ENCODE results near the gene STK11. TPM values are rescaled to one million over a fixed set of nuclear protein-coding genes. Genes with fewer than 3 reads are reported as not detected.

Gene STK11
- total and polyA plus RNA-seq, 2 experiments from 2014 or later = 19.4 to 96.5 TPM

DNA sequence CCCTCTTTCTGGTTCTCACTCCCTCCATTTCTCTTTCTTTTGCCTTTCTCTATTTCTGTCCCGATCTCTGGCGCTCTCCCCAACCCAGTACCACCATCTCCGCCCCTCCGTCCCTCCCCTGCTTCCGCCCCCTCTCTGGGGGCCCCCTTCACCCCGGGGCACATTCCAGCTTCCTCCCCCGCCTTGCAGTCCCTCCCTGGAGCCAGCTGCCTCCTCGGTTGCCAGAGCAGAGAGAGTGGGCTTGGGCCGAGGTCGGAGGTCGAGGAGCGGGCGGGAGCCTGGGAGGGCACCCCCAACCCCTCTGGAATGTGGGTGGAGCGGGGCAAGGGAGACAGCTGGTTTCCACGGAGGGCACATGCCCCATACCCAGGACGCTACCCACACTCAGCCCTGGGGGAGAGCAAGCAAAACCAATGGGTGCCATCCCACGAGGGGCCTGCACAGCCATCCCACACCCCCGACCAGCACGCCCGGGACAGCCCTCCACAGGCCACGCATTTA, 57.1 kb downstream of the STK11 start:
- peak; percentile 64 for DNase-seq (ENCODE audit: low spot score)
- Histone ChIP-seq H3K36me3 (ENCODE audit: insufficient read depth) (no peaks in the 10 kb centered on the region), H3K4me3 (peak overlapping the region; percentile 95), H3F3A (replicated peaks; ENCODE audit: low read depth) (peaks cover 55% of the 10 kb centered on the region), H3K79me2 (replicated peaks; ENCODE audit: insufficient read depth) (peaks cover 9% of the 10 kb centered on the region), H3K4me2 (peak overlapping the region; percentile 100), H3K9me2 (ENCODE audit: insufficient read depth) (no peaks in the 10 kb centered on the region), H4K20me1 (replicated peaks; ENCODE audit: insufficient read depth) (peaks cover 8% of the 10 kb centered on the region), H3K4me1 (ENCODE audit: insufficient read depth) (peaks cover 58% of the 10 kb centered on the region), H2AFZ (no peak overlapping the region), H3K27ac (ENCODE audit: low read depth) (0 out of 2 replicates have a peak overlapping the region, but pooled peaks have one; percentile 50), H3K27me3 (ENCODE audit: insufficient read depth) (peaks cover 6% of the 10 kb centered on the region; the same call in 1 of the 2 replicates)
- peaks cover 24% of the 10 kb centered on the region for H3K36me3 Mint-ChIP-seq (ENCODE audit: low read depth)
- H3K27ac Mint-ChIP-seq = peak overlapping the region; percentile 52; the same call in 1 of the 2 replicates
- peaks cover 43% of the 10 kb centered on the region for H3K27me3 Mint-ChIP-seq (ENCODE audit: insufficient read depth, low read depth, poor library complexity)
- peak; percentile 0; the same call in 2 of the 3 replicates for ATAC-seq
- peaks cover 62% of the 10 kb centered on the region for H3K4me1 Mint-ChIP-seq
- TF ChIP-seq JUNB (IDR thresholded peaks at IDR 0.05; ENCODE audit: unreplicated experiment) = no peak
- TF ChIP-seq POLR2AphosphoS5 (IDR thresholded peaks at IDR 0.05; ENCODE audit: low read depth) = peak; percentile 27; the same call in 1 of the 2 replicates
- H3K4me3 Mint-ChIP-seq = peak overlapping the region; percentile 66
- H3K9me3 Mint-ChIP-seq = peaks cover 2% of the 10 kb centered on the region; the same call in 2 of the 3 replicates

DNA sequence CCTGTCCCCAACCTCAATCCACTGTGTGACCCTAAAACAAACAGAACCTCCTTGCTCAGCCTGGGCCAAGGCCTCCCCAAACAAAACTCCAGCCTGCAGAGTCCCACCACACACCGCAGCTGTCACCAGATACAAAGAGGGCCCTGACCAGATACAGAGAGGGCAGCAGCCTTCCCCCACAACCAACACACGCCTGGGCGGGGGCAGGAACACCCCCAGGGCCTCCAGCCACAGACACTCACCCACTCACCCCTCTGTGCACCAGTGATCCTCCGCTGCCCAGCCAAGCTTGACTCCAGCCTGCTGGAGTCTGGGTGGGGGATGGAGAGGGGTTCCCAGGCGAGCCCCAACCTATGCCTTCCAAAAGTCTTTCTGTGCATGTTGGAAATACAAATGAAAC, 57.6 kb downstream of the STK11 start:
- no peak for DNase-seq (ENCODE audit: low spot score)
- peaks cover 2% of the 10 kb centered on the region; the same call in 2 of the 3 replicates for H3K9me3 Mint-ChIP-seq
- peaks cover 19% of the 10 kb centered on the region for H3K36me3 Mint-ChIP-seq (ENCODE audit: low read depth)
- H3K27me3 ChIP-seq (ENCODE audit: insufficient read depth) = peaks cover 10% of the 10 kb centered on the region; the same call in 1 of the 2 replicates
- peaks cover 3% of the 10 kb centered on the region for H4K20me1 ChIP-seq (replicated peaks; ENCODE audit: insufficient read depth)
- H2AFZ ChIP-seq = no peak overlapping the region
- H3K4me3 Mint-ChIP-seq = peak overlapping the region; percentile 66; the same call in 2 of the 3 replicates
- H3K36me3 ChIP-seq (ENCODE audit: insufficient read depth) = no peaks in the 10 kb centered on the region
- H3K4me1 ChIP-seq (ENCODE audit: insufficient read depth) = peaks cover 58% of the 10 kb centered on the region
- H3K9me2 ChIP-seq (ENCODE audit: insufficient read depth) = no peaks in the 10 kb centered on the region
- peak overlapping the region; percentile 95; the same call in 1 of the 2 replicates for H3K4me3 ChIP-seq
- H3K27me3 Mint-ChIP-seq (ENCODE audit: insufficient read depth, low read depth, poor library complexity) = peaks cover 47% of the 10 kb centered on the region
- peaks cover 58% of the 10 kb centered on the region for H3K4me1 Mint-ChIP-seq
- peak overlapping the region; percentile 100 for H3K4me2 ChIP-seq
- ATAC-seq = no peak
- peaks cover 50% of the 10 kb centered on the region for H3F3A ChIP-seq (replicated peaks; ENCODE audit: low read depth)
- H3K79me2 ChIP-seq (replicated peaks; ENCODE audit: insufficient read depth) = peaks cover 4% of the 10 kb centered on the region; the same call in 1 of the 2 replicates
- peak overlapping the region; percentile 40; the same call in 1 of the 2 replicates for H3K27ac Mint-ChIP-seq
- peak overlapping the region; percentile 50; the same call in 1 of the 2 replicates for H3K27ac ChIP-seq (ENCODE audit: low read depth)
- TF ChIP-seq ZNF331 (CRISPR knock-in tag; IDR thresholded peaks at IDR 0.05; ENCODE audit: low read depth) (no peak), JUNB (IDR thresholded peaks at IDR 0.05; ENCODE audit: unreplicated experiment) (no peak), ZNF462 (CRISPR knock-in tag; IDR thresholded peaks at IDR 0.05) (no peak), POLR2AphosphoS5 (IDR thresholded peaks at IDR 0.05; ENCODE audit: low read depth) (no peak), CREB1 (CRISPR knock-in tag; IDR thresholded peaks at IDR 0.05; ENCODE audit: low read depth) (no peak), EZH2phosphoT487 (IDR thresholded peaks at IDR 0.05; ENCODE audit: unreplicated experiment) (no peak), ZNF114 (CRISPR knock-in tag; IDR thresholded peaks at IDR 0.05) (no peak), REST (IDR thresholded peaks at IDR 0.05; ENCODE audit: unreplicated experiment) (no peak), STAT1 (IDR thresholded peaks at IDR 0.05; ENCODE audit: unreplicated experiment) (no peak)
- TF ChIP-seq, protein P1, sequence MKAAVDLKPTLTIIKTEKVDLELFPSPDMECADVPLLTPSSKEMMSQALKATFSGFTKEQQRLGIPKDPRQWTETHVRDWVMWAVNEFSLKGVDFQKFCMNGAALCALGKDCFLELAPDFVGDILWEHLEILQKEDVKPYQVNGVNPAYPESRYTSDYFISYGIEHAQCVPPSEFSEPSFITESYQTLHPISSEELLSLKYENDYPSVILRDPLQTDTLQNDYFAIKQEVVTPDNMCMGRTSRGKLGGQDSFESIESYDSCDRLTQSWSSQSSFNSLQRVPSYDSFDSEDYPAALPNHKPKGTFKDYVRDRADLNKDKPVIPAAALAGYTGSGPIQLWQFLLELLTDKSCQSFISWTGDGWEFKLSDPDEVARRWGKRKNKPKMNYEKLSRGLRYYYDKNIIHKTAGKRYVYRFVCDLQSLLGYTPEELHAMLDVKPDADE (IDR thresholded peaks at IDR 0.05) = no peak

Measured in GM23338 (cell line).